ENCODE data around the gene PLD3. TPM values are rescaled to one million over a fixed set of nuclear protein-coding genes. Genes with fewer than 3 reads are reported as not detected.

The PLD3 gene
- total RNA-seq, 4 donors from 2014 or later, result 108 to 372 (median 158) TPM

DNA sequence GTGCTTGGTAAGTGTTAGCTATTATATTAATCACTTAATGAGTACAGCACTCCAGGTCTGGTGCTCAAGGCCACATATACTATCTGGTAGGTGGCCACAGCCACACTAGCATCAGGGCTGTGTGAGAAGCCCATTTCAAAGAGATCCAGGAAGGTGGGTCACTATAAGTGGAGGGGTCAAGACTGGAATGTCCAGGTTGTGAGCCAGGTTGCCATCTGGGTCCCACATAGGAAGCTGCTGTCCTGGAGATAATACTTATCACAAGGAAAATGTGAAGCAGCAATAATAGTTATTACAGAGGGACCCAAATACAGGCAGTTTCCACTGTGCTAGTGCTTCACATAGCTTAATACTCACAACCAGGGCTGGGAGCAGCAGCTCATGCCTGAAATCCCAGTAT lies 13.4 kb upstream of the PLD3 start:
- no peak overlapping the region for H3K4me3 ChIP-seq
- no peak overlapping the region for H3K27ac ChIP-seq
- H3K9me3 ChIP-seq, result no peaks in the 10 kb centered on the region
- TF ChIP-seq, protein P1, sequence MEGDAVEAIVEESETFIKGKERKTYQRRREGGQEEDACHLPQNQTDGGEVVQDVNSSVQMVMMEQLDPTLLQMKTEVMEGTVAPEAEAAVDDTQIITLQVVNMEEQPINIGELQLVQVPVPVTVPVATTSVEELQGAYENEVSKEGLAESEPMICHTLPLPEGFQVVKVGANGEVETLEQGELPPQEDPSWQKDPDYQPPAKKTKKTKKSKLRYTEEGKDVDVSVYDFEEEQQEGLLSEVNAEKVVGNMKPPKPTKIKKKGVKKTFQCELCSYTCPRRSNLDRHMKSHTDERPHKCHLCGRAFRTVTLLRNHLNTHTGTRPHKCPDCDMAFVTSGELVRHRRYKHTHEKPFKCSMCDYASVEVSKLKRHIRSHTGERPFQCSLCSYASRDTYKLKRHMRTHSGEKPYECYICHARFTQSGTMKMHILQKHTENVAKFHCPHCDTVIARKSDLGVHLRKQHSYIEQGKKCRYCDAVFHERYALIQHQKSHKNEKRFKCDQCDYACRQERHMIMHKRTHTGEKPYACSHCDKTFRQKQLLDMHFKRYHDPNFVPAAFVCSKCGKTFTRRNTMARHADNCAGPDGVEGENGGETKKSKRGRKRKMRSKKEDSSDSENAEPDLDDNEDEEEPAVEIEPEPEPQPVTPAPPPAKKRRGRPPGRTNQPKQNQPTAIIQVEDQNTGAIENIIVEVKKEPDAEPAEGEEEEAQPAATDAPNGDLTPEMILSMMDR (IDR thresholded peaks at IDR 0.05), result no peak
- TF ChIP-seq POLR2A (IDR thresholded peaks at IDR 0.05), result no peak
- H3K4me1 ChIP-seq, result no peaks in the 10 kb centered on the region
- intact Hi-C loops (cut with DNase I; ENCODE audit: low total_unique reads), result no loop called here
- H3K27me3 ChIP-seq, result no peaks in the 10 kb centered on the region
- DNase-seq, result no peak
- no peaks in the 10 kb centered on the region for H3K36me3 ChIP-seq

DNA sequence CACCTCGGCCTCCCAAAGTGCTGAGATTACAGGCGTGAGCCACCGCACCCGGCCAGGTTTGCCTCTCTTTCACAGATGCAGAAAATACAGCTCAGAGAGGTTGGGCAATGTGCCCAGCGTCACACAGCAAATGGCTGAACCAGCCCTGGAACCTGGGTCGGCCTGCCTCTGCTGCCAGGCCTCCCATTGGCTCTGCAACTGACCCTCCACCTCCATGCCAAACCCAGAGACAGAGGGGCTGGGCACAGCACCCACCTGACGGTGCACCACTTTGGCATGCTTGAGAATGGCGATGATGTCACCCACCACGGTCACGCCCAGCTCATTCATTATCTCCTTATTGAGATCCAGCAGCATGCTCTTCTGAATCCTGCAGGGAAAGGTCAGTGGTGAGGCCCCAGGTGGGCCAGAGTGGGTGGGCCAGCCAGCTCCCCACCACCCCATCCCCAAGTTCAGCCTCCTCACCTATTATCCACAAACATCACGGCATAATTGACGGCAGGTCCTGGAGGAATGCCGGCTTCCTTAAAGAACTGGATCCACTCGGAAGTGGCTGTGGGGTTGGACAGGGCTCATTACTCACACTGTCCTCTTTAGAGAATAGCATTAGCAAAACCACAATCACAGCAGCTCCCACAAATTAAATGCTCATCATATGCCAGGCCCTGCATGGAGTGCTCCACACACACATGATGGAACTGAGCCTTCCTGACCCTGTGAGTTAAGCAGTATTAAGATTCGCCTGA lies 12.5 kb upstream of the PLD3 start:
- no peaks in the 10 kb centered on the region for H3K27me3 ChIP-seq
- H3K27ac ChIP-seq, result no peak overlapping the region
- H3K9me3 ChIP-seq, result no peaks in the 10 kb centered on the region
- H3K4me1 ChIP-seq, result no peaks in the 10 kb centered on the region
- DNase-seq, result no peak
- TF ChIP-seq POLR2A (IDR thresholded peaks at IDR 0.05), result no peak
- H3K36me3 ChIP-seq, result no peaks in the 10 kb centered on the region
- no peak overlapping the region for H3K4me3 ChIP-seq
- intact Hi-C loops (cut with DNase I; ENCODE audit: low total_unique reads), result no loop called here

DNA sequence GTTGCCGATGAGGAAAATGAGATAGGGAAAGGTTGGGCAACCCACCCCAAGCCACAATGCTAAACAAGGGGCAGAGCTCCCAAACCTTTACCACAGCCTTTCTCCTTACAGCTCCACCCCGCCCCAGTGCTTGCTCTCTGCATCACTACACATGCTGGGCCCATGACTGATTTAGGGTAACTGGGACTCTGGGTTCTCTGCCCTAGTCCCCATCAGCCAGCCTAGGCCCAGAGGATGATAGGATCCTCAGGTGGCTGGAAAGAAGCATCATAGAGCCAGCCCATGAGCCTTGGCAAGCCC lies 11.9 kb upstream of the PLD3 start:
- intact Hi-C loops (cut with DNase I; ENCODE audit: low total_unique reads), result no loop called here
- no peaks in the 10 kb centered on the region for H3K36me3 ChIP-seq
- no peaks in the 10 kb centered on the region for H3K27me3 ChIP-seq
- H3K27ac ChIP-seq, result no peak overlapping the region
- DNase-seq, result no peak
- TF ChIP-seq, protein P1 (IDR thresholded peaks at IDR 0.05), result no peak
- TF ChIP-seq POLR2A (IDR thresholded peaks at IDR 0.05), result no peak
- no peaks in the 10 kb centered on the region for H3K9me3 ChIP-seq
- no peaks in the 10 kb centered on the region for H3K4me1 ChIP-seq
- no peak overlapping the region for H3K4me3 ChIP-seq

DNA sequence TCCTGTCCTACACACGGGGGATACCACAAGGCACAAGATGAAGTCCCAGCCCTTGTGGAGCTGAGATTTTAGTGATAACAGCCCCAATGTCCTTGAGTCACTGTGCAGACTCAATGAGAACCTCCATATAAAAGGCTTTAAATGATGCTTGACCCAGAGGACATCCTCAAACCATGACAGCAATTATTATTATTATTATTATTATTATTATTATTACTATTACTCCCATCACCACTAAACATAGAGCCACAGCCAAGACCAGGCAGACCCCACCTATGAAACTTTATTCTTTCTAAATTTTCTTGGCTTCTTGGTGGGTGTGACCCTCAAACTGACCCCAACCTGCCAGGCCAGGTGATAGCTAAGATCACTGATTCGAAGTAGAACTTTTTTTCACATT lies 11.4 kb upstream of the PLD3 start:
- intact Hi-C loops (cut with DNase I; ENCODE audit: low total_unique reads), result no loop called here
- Histone ChIP-seq H3K4me3 (no peak overlapping the region), H3K36me3 (no peaks in the 10 kb centered on the region), H3K27me3 (no peaks in the 10 kb centered on the region), H3K4me1 (no peaks in the 10 kb centered on the region), H3K9me3 (no peaks in the 10 kb centered on the region), H3K27ac (no peak overlapping the region)
- no peak for DNase-seq
- TF ChIP-seq, protein P1 (IDR thresholded peaks at IDR 0.05), result no peak
- TF ChIP-seq POLR2A (IDR thresholded peaks at IDR 0.05), result no peak

DNA sequence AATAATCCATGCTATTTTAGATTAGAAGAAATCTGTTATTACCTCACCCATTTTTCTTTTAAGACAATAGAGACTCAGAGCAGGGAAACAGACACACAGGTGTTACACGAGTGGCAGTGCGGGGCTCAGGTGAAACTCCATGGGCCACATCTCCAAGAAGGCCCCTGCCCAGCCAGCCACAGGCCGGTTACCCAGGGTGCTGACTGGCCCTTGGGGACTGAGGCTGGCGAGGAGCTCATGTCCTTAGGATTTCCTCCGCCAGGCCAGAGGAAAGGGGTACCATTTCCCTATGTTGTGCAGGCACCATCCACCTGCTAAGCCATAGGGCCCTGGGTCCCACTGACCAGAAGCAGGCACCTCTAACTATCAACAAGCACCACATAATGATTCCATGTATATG lies 10.9 kb upstream of the PLD3 start:
- H3K4me1 ChIP-seq, result no peaks in the 10 kb centered on the region
- H3K27me3 ChIP-seq, result no peaks in the 10 kb centered on the region
- TF ChIP-seq, protein P1 (IDR thresholded peaks at IDR 0.05), result no peak
- TF ChIP-seq POLR2A (IDR thresholded peaks at IDR 0.05), result no peak
- DNase-seq, result no peak
- intact Hi-C loops (cut with DNase I; ENCODE audit: low total_unique reads), result no loop called here
- no peak overlapping the region for H3K27ac ChIP-seq
- H3K36me3 ChIP-seq, result no peaks in the 10 kb centered on the region
- no peaks in the 10 kb centered on the region for H3K9me3 ChIP-seq
- no peak overlapping the region for H3K4me3 ChIP-seq

All from uterus (tissue), 4 donors.